Esophagus squamous epithelium (tissue), 5 donors: ENCODE measurements around the gene SMAD4. TPM values are rescaled to one million over a fixed set of nuclear protein-coding genes. Genes with fewer than 3 reads are reported as not detected.

Experiments
- DNase-seq: peaks from one replicate; lab custom pipeline; 2025; lab: John Stamatoyannopoulos, UW
- H3K27ac ChIP-seq, 4 donors: fragments of 200-600 bp; sonication (generic); one replicate each; pipeline ENCODE4 v1.5.1; 2016 to 2019; ENCODE audit warnings: mild to moderate bottlenecking in 1 of 4
- H3K27me3 ChIP-seq, 4 donors: fragments of 200-600 bp; sonication (generic); 1 replicate in 3 of 4; 2 replicates in 1 of 4; pipeline versions ENCODE4 v1.5.1 to v1.6.0; 2017 to 2021; ENCODE audit warnings: antibody characterized with exemption in 1 of 4
- H3K36me3 ChIP-seq, 3 donors: fragments of 200-600 bp; sonication (generic); one replicate each; pipeline ENCODE4 v1.5.1; 2016 to 2019
- H3K4me1 ChIP-seq, 3 donors: fragments of 200-600 bp; sonication (generic); one replicate each; pipeline ENCODE4 v1.5.1; 2017 to 2019
- H3K4me3 ChIP-seq, 4 donors: fragments of 200-600 bp; sonication (generic); 1 replicate in 3 of 4; 2 replicates in 1 of 4; pipeline ENCODE4 v1.5.1; 2016 to 2019; ENCODE audit warnings: mild to moderate bottlenecking in 2 of 4, moderate library complexity in 1 of 4
- H3K9me3 ChIP-seq, 3 donors: fragments of 200-600 bp; sonication (generic); one replicate each; pipeline ENCODE4 v1.5.1; 2016 to 2019
- CTCF ChIP-seq, 6 experiments: fragments of 450-650 bp in 4 of 6; fragments of 200-600 bp in 2 of 6; sonication (generic) in 2 of 6; IDR thresholded peaks; one replicate each; pipeline ENCODE4 v1.5.1; 2016 to 2019; ENCODE audit warnings: antibody characterized with exemption in 6 of 6, mild to moderate bottlenecking in 4 of 6, moderate library complexity in 4 of 6
- POLR2A ChIP-seq, 4 donors: fragments of 450-650 bp; IDR thresholded peaks; one replicate each; pipeline ENCODE4 v1.6.1; 2017; ENCODE audit warnings: antibody characterized with exemption in 4 of 4, mild to moderate bottlenecking in 4 of 4, moderate library complexity in 3 of 4
- WGBS, 2 donors: methylation state at CpG; one replicate each; pipeline ENCODE4 v1.1.5; 2018; 5-methylcytosine and 5-hydroxymethylcytosine counted together
- intact Hi-C: fragments of 100-400 bp; cut with DNase I; formaldehyde crosslinking; loops from one replicate; pipeline ENCODE4 v1.15.0; 2022
- total RNA-seq, 4 donors: library from RNA; depleted of rRNA; stranded (reverse); fragments of >200 nt; gene quantifications; one replicate each; pipeline ENCODE4 v1.1.0, GENCODE V29; 2016
- donor health status: DM: yes; HTN: yes; CAD: no.

Gene SMAD4
- total RNA-seq, 4 donors from 2014 or later, result 32.9 to 84.5 (median 49.3) TPM

DNA sequence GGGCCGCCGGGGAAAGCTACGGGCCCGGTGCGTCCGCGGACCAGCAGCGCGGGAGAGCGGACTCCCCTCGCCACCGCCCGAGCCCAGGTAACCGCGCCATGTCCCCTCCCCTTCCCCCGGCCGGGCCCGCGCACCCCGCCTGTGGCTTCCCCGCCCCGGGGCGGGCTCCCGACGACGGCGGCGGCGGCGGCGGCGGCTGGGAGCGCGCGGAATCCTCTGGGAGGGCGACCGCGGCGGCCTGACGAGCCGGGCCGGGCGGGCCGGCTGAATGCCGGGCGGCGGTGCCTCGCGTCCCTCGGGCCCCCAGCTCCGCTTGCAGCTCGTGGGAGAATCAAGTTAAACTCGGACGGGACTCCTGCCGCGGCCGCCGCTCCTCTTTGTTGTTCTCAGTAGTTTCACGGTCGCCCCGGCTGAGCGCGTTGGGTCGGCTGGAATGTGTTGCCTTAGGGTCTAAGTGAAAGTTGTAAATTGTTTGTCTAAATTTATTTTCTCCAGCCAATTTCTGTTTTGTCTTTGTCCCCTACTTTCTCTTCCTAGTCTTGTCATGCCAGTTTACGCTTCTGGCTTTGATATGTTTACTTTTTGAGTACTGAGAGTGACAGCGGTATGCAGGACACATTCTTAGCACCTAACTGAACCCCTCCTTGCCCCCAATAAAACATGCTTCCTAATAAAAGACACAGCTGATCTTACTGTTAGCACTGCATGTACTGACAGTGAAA is 685 bp downstream of the SMAD4 start:
- intact Hi-C loops, result no loop called here
- peak; percentile 18 for DNase-seq
- Histone ChIP-seq H3K4me1 (peaks cover 23 to 72% (median 34%) of the 10 kb centered on the region in 3 donors), H3K4me3 (peak overlapping the region; percentile 58 to 88 (median 80)), H3K36me3 (peaks cover 0 to 24% (median 0%) of the 10 kb centered on the region in 3 donors), H3K9me3 (no peaks in the 10 kb centered on the region), H3K27ac (peak overlapping the region; percentile 98 to 100 (median 98)), H3K27me3 (no peaks in the 10 kb centered on the region)
- 0 to 1% methylated on average over 15 to 20 of the region's 66 CpGs for WGBS, 2 donors
- TF ChIP-seq POLR2A (IDR thresholded peaks at IDR 0.05) (no peak), CTCF (IDR thresholded peaks at IDR 0.05) (no peak)

- no peaks in the 10 kb centered on the region for H3K9me3 ChIP-seq
- H3K36me3 ChIP-seq, result peaks cover 0 to 15% (median 0%) of the 10 kb centered on the region in 3 donors
- TF ChIP-seq POLR2A (IDR thresholded peaks at IDR 0.05) (no peak), CTCF (IDR thresholded peaks at IDR 0.05) (no peak)
- H3K27ac ChIP-seq, result peak overlapping the region in 2 of 4 donors; percentile 98 to 100
- no peaks in the 10 kb centered on the region for H3K27me3 ChIP-seq
- H3K4me3 ChIP-seq, result peak overlapping the region in 3 of 4 donors; percentile 79 to 88 (median 80)
- H3K4me1 ChIP-seq, result peaks cover 26 to 83% (median 47%) of the 10 kb centered on the region in 3 donors
- intact Hi-C loops, result no loop called here
- DNase-seq, result no peak
- 22 to 26% methylated on average over 5 of the region's 5 CpGs for WGBS, 2 donors
Measured at GRCh38 chr18:51032193-51032592, 2.2 kb downstream of the SMAD4 start.

- intact Hi-C loops, result no loop called here
- peaks cover 35 to 100% (median 58%) of the 10 kb centered on the region in 3 donors for H3K4me1 ChIP-seq
- H3K4me3 ChIP-seq, result no peak overlapping the region
- peaks cover 0 to 15% (median 0%) of the 10 kb centered on the region in 3 donors for H3K36me3 ChIP-seq
- H3K9me3 ChIP-seq, result no peaks in the 10 kb centered on the region
- no peak for DNase-seq
- 33 to 45% methylated on average over 2 of the region's 2 CpGs for WGBS, 2 donors
- TF ChIP-seq CTCF (IDR thresholded peaks at IDR 0.05) (no peak), POLR2A (IDR thresholded peaks at IDR 0.05) (no peak)
- H3K27me3 ChIP-seq, result no peaks in the 10 kb centered on the region
- H3K27ac ChIP-seq, result no peak overlapping the region
Measured at GRCh38 chr18:51037230-51037629, 7.2 kb downstream of the SMAD4 start.

DNA sequence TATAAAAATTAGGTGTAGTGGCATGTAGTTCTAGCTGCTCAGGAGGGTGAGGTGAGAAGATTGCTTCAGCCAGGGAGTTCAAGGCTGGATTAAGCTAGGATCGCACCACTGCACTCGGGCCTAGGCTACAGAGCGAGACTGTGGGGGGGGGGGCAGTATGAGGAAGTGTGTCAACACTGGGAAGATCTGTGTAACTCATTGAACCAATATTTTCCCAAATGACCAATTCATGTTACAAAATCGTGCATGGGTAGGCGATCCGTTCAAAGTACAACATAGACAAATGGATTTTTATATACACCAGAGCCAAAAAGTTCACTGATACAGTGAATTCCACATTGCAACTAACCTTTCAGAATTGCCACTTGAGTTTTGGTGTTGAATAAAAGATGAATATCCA is 8.1 kb downstream of the SMAD4 start:
- WGBS, 2 donors, result 80 to 84% methylated on average over 6 of the region's 6 CpGs
- Histone ChIP-seq H3K4me1 (peaks cover 37 to 100% (median 61%) of the 10 kb centered on the region in 3 donors), H3K27me3 (no peaks in the 10 kb centered on the region), H3K4me3 (no peak overlapping the region), H3K27ac (no peak overlapping the region), H3K36me3 (peaks cover 0 to 15% (median 0%) of the 10 kb centered on the region in 3 donors), H3K9me3 (no peaks in the 10 kb centered on the region)
- TF ChIP-seq CTCF (IDR thresholded peaks at IDR 0.05), result no peak
- TF ChIP-seq POLR2A (IDR thresholded peaks at IDR 0.05), result no peak
- intact Hi-C loops, result no loop called here
- DNase-seq, result no peak
